HepG2 (cell line): ENCODE data around the gene CUL2. TPM values are rescaled to one million over a fixed set of nuclear protein-coding genes. Genes with fewer than 3 reads are reported as not detected.
A peak's percentile ranks its signal among the peaks of the same experiment; 100 is the strongest.

Source experiments
- ASH2L ChIP-seq: fragments of 300-600, 200-600 bp; sonication (generic); IDR thresholded peaks from 2 replicates; pipeline ENCODE4 v1.7.0; 2017; ENCODE audit warnings: low read depth, mild to moderate bottlenecking, moderate library complexity, mixed read lengths, low read length; ENCODE audit not compliant: insufficient read length
- CBX2 ChIP-seq, 2 experiments: fragments of 200-600 bp in 1 of 2; sonication (generic); formaldehyde crosslinking in 1 of 2; IDR thresholded peaks; 2 replicates each; pipeline versions ENCODE4 v1.7.0 to v1.8.1; 2018 to 2022; ENCODE audit warnings: low read depth in 2 of 2, low read length in 1 of 2, mild to moderate bottlenecking in 1 of 2, missing genetic modification reagents in 1 of 2
- ETV5 ChIP-seq: IDR thresholded peaks from 2 replicates; pipeline ENCODE4 v1.6.1; 2018; ENCODE audit warnings: missing biosample characterization, missing genetic modification reagents, inconsistent platforms, borderline replicate concordance
- FOSL2 ChIP-seq: sonication (generic); formaldehyde crosslinking; IDR thresholded peaks from 2 replicates; pipeline ENCODE4 v1.4.0; 2020; ENCODE audit warnings: missing genetic modification reagents
- HMGXB4 ChIP-seq, 2 experiments: sonication (generic) in 1 of 2; formaldehyde crosslinking in 1 of 2; IDR thresholded peaks; 2 replicates each; pipeline versions ENCODE4 v1.4.0 to v1.6.1; 2018 to 2020; ENCODE audit warnings: missing genetic modification reagents in 2 of 2, borderline replicate concordance in 1 of 2, low read depth in 1 of 2, mild to moderate bottlenecking in 1 of 2, missing biosample characterization in 1 of 2
- KDM5A ChIP-seq: fragments of 200-600 bp; sonication (generic); IDR thresholded peaks from 2 replicates; pipeline ENCODE4 v1.7.0; 2018; ENCODE audit warnings: antibody characterized with exemption, mild to moderate bottlenecking, low read length, borderline replicate concordance
- MTF2 ChIP-seq: sonication (generic); formaldehyde crosslinking; IDR thresholded peaks from 2 replicates; pipeline ENCODE4 v1.5.0; 2020; ENCODE audit warnings: missing genetic modification reagents, borderline replicate concordance
- NFIC ChIP-seq: IDR thresholded peaks from 2 replicates; pipeline ENCODE4 v1.6.1; 2012; ENCODE audit warnings: mild to moderate bottlenecking, low read length, inconsistent platforms
- NFYC ChIP-seq: IDR thresholded peaks from 2 replicates; pipeline ENCODE4 v1.6.1; 2016; ENCODE audit warnings: missing genetic modification reagents, missing compliant biosample characterization
- POGK ChIP-seq: sonication (generic); formaldehyde crosslinking; conservative IDR thresholded peaks from 2 replicates; pipeline ENCODE4 v1.8.0; 2022; ENCODE audit warnings: mild to moderate bottlenecking, moderate library complexity, missing genetic modification reagents
- SIN3A ChIP-seq: IDR thresholded peaks from 2 replicates; pipeline ENCODE4 v1.6.1; 2011; ENCODE audit warnings: low read depth, mild to moderate bottlenecking, control low read depth, low read length, borderline replicate concordance
- SMAD1 ChIP-seq: sonication (generic); formaldehyde crosslinking; IDR thresholded peaks from 2 replicates; pipeline ENCODE4 v1.4.0; 2020; ENCODE audit warnings: missing genetic modification reagents, low read depth, mild to moderate bottlenecking, borderline replicate concordance
- TCF12 ChIP-seq, 2 experiments: fragments of 450-650 bp in 1 of 2; sonication (generic) in 1 of 2; formaldehyde crosslinking in 1 of 2; IDR thresholded peaks; 2 replicates each; pipeline versions ENCODE4 v1.6.1 to v1.8.0; 2017 to 2022; ENCODE audit warnings: antibody characterized with exemption in 1 of 2, mild to moderate bottlenecking in 1 of 2, missing genetic modification reagents in 1 of 2, moderate library complexity in 1 of 2
- ZFY ChIP-seq: sonication (generic); formaldehyde crosslinking; IDR thresholded peaks from 2 replicates; pipeline ENCODE4 v1.4.0; 2020; ENCODE audit warnings: missing genetic modification reagents
- ZNF138 ChIP-seq: sonication (generic); formaldehyde crosslinking; IDR thresholded peaks from 2 replicates; pipeline ENCODE4 v1.5.0; 2020; ENCODE audit warnings: mild to moderate bottlenecking, low read depth, missing genetic modification reagents
- ZNF281 ChIP-seq: sonication (generic); formaldehyde crosslinking; IDR thresholded peaks from 2 replicates; pipeline ENCODE4 v1.4.0; 2020; ENCODE audit warnings: missing genetic modification reagents, borderline replicate concordance
- ZNF292 ChIP-seq: sonication (generic); formaldehyde crosslinking; IDR thresholded peaks from 2 replicates; pipeline ENCODE4 v1.8.1; 2022; ENCODE audit warnings: mild to moderate bottlenecking, low read depth, missing genetic modification reagents, borderline replicate concordance
- ZNF563 ChIP-seq: sonication (generic); formaldehyde crosslinking; IDR thresholded peaks from 2 replicates; pipeline ENCODE4 v1.8.0; 2022; ENCODE audit warnings: mild to moderate bottlenecking, moderate library complexity, missing genetic modification reagents
- ZNF781 ChIP-seq: sonication (generic); formaldehyde crosslinking; IDR thresholded peaks from 2 replicates; pipeline ENCODE4 v1.5.1; 2020; ENCODE audit warnings: borderline replicate concordance, mild to moderate bottlenecking, missing genetic modification reagents; ENCODE audit errors: not compliant biosample characterization
- polyA plus RNA-seq, 8 experiments: library from polyadenylated mRNA; depleted of rRNA in 3 of 8; stranded (reverse) in 7 of 8; unstranded in 1 of 8; fragments of >200 nt; fragmentation: Illumina TruSeq in 4 of 8; extraction: Trizol in 4 of 8; gene quantifications; 2 replicates each; pipeline versions ENCODE4 v1.2.1 to v1.2.3, GENCODE V29; 2011 to 2016; ENCODE audit warnings: low read depth in 4 of 8, missing spikeins in 1 of 8, mixed read lengths in 1 of 8; ENCODE audit not compliant: insufficient read depth in 1 of 8
- total RNA-seq, 5 experiments: library from RNA; depleted of rRNA; stranded (reverse); fragments of >200 nt; fragmentation: Illumina TruSeq; extraction: Trizol; gene quantifications; 2 replicates each; pipeline ENCODE4 v1.2.3, GENCODE V29; 2016; ENCODE audit warnings: low read depth in 1 of 5

Gene CUL2
- total and polyA plus RNA-seq, 2 of the 13 experiments (the other 11 are each of a cell fraction or from before 2014, with no cell fraction given), result 9.6 to 33.1 TPM

GRCh38 chr10:35127289-35127891, 37.2 kb upstream of the CUL2 start (continued):
- TF ChIP-seq ZNF281 (CRISPR knock-in tag) (no peak), HMGXB4 (CRISPR knock-in tag; IDR thresholded peaks at IDR 0.05; ENCODE audit: borderline replicate concordance in 1 of 2, low read depth in 1 of 2) (peak in 1 of 2 experiments; percentile 9; a peak in 2 of 4 replicates), POGK (CRISPR knock-in tag) (peak; percentile 9), ASH2L (peak; percentile 65), NFYC (CRISPR knock-in tag) (no peak), ZNF138 (CRISPR knock-in tag) (peak; percentile 59; the same call in 1 of the 2 replicates), KDM5A (0 out of 2 replicates have a peak, but pooled peaks have one; percentile 0), ZFY (CRISPR knock-in tag) (peak; percentile 22), MTF2 (CRISPR knock-in tag) (0 out of 2 replicates have a peak, but pooled peaks have one; percentile 26), SIN3A (0 out of 2 replicates have a peak, but pooled peaks have one; percentile 23), ETV5 (CRISPR knock-in tag) (no peak; the same call in 1 of the 2 replicates), TCF12 (IDR thresholded peaks at IDR 0.05) (no peak), TCF12 (CRISPR knock-in tag; IDR thresholded peaks at IDR 0.05) (no peak), SMAD1 (CRISPR knock-in tag) (no peak), FOSL2 (CRISPR knock-in tag) (peak; percentile 73), ZNF292 (CRISPR knock-in tag) (0 out of 2 replicates have a peak, but pooled peaks have one; percentile 28), ZNF781 (no peak), ZNF563 (CRISPR knock-in tag) (peak; percentile 14; the same call in 1 of the 2 replicates), CBX2 (IDR thresholded peaks at IDR 0.05; ENCODE audit: low read depth, low read length) (no peak), CBX2 (CRISPR knock-in tag; IDR thresholded peaks at IDR 0.05; ENCODE audit: low read depth) (0 out of 2 replicates have a peak, but pooled peaks have one; percentile 25), NFIC (no peak)
